Right lung (tissue), 5 donors: ENCODE results near the gene HRCT1. TPM values are rescaled to one million over a fixed set of nuclear protein-coding genes. Genes with fewer than 3 reads are reported as not detected.

Experiments used
- DNase-seq, 2 donors: peaks; one replicate each; pipeline ENCODE4 v3.0.0-alpha.2; 2013
- polyA plus RNA-seq, 5 donors: library from polyadenylated mRNA; unstranded; fragments of 120-200 nt; gene quantifications; one replicate each; pipeline versions ENCODE4 v1.2.1 to v1.2.3, GENCODE V29; 2013; ENCODE audit warnings: inconsistent platforms in 1 of 5, low replicate concordance in 1 of 5; ENCODE audit not compliant: insufficient read length in 5 of 5, insufficient read depth in 1 of 5

HRCT1 gene
- polyA plus RNA-seq, 5 donors = 0.58 to 0.87 (median 0.71) TPM

DNA sequence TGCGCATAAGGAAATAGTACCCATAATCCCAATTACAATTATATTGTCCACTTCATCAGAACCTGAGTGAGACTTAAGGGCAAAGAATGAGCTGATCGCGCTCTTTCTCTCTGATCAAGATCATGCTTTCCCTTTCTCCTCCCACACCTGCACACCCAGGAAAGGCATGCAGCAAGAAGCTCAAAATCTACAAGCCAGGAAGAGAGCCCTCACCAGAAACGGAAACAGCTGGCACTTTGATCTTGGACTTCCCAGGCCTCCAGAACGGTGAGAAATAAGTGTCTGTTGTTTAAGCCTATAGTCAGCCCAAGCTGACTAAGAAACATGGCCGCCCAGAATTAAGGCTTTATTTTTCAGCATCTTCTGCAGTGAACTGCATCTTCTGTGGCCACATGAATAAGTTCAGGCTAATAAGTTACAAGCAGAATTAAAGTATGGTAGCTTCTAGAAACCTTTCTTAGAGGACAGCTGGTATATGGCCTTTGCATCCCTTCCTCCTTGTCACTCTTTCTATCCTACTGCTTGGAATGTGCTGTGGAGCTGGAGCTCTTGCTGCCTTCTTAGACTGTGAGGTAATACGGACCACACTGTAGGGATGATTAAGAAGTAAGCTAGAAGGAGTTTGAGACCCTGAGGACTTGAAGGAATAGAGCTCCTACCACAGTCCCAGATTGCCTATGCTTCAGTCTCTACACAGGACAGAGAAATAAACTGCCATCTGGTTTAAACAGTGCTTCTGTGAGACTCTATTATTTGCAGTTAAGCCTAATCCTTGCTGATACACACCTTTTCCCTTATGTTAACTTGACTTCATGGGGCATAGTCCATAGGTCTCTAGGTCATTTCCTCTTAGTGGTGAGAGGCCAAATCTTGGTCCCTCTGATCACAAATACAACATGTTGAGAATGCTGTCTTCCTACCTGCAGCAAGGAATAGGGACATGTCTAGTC lies 34.7 kb downstream of the HRCT1 start:
- DNase-seq = no peak

DNA sequence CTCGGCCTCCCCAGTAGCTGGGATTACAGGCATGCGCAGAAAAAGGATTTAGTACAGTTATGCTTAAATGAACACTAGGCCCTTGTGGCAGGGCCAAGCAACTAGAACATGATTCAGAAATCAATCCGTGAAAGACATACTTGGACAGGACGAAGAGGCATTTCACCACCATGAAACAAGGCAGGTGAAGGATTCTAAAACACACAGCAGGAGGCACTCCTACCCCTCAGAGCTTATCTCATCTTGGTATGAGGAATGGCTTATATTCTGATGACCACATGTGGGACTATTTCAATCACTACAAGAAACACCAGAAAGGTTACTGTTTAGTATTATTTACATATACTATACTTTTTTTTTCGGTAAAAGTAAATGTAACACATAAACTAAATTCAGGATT lies 36.3 kb downstream of the HRCT1 start:
- DNase-seq = no peak

DNA sequence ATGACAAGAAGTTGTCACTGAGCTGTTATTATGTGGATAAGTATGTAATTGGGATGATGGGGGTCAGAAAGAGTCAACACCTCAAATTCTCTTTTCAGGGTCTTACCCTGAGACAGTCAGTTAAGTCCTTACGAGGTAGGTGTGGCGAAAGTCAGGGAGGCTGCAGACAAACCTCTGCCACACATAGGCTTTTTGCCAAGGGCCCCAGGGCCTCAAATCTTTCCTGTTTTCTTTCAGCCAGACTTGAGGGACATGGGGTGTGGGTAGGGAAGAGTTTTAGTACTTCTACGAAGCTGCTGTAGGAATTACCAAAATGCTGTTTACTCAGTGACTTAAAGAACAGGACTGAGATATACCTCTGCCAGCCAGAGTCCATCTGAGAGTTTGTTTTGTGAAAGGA lies 38.2 kb downstream of the HRCT1 start:
- DNase-seq = no peak

DNA sequence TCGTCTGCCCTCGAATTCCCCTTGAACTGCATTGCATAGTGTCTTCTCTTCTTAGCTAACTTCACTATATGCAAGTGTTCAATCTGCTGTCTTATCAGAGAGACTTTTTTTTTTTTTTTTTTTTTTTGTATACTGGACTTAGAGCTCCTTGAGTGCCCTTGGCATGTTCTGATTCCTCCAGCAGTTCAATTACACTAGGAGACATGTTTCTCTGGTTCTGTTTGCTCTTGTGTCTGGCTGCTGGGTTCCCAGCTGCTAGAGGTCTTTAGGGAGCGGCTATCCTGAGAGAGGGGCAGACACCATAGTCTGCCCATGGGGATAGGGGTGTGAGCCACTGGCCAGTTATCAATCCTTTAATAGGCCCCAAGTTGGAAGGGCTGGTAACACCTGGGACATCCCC lies 38.8 kb downstream of the HRCT1 start:
- no peak for DNase-seq

DNA sequence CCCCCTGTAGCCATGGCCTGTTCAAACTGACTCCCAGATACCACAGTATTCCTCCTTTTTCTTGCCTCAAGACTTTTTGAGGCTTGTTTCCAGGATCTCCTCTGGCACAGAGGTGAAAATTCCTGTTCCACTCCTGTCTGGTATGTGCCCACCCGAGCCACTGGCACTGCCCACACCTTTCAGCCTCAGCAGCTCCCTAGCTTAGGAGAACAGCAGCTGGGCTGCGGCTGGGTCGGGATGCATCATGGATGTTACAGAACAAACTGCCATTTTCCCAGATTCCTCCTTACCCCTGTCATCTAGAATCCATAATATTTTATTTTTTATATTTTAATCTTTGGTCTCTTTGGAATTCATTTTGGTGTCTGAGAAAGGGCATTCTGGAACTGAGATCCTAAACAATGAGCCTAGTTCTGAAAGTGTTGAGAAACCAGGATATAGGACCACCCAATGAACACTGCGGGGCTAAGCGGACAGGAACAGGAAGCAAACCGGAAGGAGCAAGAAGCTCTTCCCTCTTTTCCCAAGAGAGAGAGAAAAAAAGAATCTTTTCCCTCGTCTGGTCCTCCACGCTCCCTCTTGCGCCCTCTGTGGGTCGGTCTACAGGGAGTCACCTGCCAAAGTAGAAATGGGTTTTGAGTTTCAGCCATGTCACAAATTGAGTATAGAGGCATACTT lies 39.5 kb downstream of the HRCT1 start:
- peak; percentile 50 to 58 for DNase-seq

DNA sequence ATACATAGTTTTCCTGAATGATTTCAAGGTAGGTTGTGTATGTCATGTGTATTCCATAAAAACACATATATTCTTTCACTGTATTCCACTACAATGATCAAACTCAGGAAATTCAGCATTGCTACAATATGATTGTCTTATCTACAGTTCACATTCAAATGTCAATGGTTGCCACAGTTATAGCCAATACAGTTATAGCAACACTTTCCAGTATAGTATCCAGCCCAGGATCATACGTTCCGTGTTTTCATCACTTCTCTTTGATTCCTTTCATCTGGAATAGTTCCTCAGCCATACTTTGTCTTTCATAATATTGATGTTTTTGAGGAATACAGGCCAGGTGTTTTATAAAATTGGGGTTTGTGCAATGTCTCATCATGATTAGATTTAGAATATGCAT lies 42.4 kb downstream of the HRCT1 start:
- no peak for DNase-seq

DNA sequence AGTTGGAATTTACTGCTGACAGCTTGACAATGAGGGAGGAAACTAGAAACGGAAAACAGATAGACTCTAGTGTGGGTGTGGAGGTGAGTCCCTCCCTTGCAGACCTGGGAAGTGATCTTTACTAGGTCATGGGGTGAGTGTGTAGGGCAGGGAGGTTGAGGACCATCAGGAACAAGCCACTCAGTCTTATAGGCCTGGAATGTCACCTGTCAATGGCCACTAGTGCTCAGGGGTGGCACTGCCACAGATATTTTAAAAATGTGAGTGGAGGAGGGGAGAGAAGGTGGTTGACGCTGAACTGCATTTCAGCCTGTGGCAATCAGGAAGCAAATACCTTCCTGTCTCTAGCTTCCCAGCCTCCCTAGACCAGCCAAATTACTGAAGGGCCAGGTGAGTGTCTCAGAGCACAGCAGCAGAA lies 42.9 kb downstream of the HRCT1 start:
- DNase-seq = no peak

DNA sequence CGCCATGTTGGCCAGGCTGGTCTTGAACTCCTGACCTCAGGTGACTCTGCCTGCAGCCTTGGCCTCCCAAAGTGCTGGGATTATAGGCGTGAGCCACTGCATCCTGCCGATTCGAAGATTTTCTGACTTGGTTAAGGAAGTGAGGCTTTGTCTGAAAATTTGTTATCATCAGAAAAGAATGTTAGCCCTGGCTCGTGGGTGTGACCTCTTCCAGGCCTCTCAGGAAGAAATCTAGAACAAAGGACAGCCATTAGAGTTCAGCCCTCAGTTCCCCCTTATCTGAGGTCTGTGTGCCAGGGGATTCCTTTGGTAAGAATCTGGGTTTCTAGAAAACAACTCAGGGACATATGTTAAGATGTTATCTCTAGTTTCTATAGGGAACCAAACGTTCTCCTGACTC lies 45.7 kb downstream of the HRCT1 start:
- DNase-seq = no peak

DNA sequence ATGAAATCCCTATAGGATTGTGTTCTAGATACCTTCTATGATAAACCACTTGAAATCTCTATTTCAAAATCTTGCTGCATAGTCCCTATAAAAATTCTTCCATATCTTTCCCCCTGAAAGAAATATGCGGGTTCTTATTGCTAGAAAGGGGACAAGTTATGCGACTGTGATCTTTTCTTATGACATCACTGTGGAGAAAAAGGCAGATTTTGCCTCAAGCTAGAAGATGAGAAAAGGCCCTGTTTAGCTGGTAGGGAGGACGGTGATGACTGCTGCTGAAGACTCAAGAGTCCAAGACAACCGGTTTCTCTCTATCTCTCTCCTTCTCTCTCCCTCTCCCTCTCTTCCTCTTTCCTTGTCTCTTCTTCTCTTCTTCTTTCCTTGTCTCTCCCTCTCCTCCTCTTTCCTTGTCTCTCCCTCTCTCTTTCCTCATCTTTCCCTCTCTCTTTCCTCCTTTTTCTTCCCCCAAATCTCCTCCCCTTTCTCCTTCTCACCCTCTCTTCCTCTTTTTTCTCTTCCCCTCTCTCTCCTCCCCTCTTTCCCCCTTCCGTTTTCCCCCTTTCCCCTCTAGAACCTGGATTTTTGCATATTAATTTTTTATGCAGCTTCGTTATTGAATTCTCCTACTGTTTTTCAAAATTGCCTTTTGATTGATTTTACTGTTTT lies 46.7 kb downstream of the HRCT1 start:
- DNase-seq = no peak

DNA sequence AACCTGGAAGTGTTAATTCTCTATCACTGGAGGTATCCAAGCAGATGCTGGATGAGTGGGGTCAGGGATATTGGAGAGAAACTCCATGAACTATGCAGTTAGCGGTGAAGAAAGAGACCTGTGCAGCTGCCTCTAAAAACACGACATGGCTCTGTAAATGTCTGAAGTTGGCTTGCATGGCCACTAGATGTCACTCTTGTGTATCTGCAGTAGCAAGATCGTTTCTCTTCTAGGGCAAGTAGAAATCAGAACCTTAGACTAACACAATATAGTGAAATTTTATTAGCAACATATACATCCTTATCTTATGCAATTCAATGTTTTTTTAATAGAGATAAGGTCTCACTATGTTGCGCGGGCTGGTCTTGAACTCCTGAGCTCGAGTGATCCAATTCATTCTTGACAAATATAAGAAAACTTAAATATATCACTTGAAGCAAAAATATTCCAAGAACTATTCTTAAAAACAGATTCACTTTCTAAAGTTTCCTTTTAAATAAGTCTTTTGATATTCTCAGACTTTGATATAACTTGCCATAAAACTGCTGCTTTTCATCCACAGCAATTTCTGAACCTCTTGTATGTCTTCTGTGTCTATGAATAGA lies 49.0 kb downstream of the HRCT1 start:
- DNase-seq = peak; percentile 50 to 61

DNA sequence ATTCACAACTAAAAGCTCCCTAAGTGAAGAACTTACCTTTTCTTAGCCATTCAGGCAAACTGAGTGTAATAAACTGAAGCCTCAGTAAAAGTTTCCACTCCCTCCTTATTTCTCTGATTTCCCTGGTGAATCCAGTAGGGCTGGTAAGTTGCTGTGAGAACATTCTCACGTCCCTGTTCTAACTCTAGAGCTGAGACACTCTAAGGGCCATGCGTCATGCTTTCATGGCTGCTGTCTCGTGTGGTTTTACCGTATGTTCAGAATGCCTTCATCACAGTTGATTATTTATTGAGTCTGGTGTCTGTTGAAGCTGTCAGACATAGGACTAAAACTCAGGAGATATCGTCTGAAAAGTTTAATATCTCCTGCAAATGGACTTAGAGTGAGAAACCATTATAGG lies 50.6 kb downstream of the HRCT1 start:
- DNase-seq = no peak

Other genes starting within 250 kb of the HRCT1 start
- 1 to 10 TPM in 1 of 5 donors, not detected in 4; 4.1 TPM for gene RMRP, start 248.2 kb upstream of the HRCT1 start, polyA plus RNA-seq
- 10 to 100 TPM in 2 of 5 donors, 1 to 10 TPM in 3; 9.3 to 22.5 (median 9.8) TPM for gene CCDC107, start 247.9 kb upstream of the HRCT1 start, polyA plus RNA-seq
- gene ARHGEF39, start 241.0 kb upstream of the HRCT1 start, polyA plus RNA-seq = 10 to 100 TPM in 3 of 5 donors, 1 to 10 TPM in 2; 6.6 to 19.7 (median 10.9) TPM
- gene CA9, start 232.3 kb upstream of the HRCT1 start, polyA plus RNA-seq = 1 to 10 TPM in 3 of 5 donors, under 1 TPM in 2; 0.51 to 1.3 (median 1.1) TPM
- 100 to 1,000 TPM; 149 to 645 (median 181) TPM for gene TPM2, start 216.3 kb upstream of the HRCT1 start, polyA plus RNA-seq
- 100 to 1,000 TPM; 116 to 198 (median 132) TPM for gene TLN1, start 174.0 kb upstream of the HRCT1 start, polyA plus RNA-seq
- gene CREB3, start 173.5 kb upstream of the HRCT1 start, polyA plus RNA-seq = 10 to 100 TPM; 35.4 to 41.6 (median 37.4) TPM
- 100 to 1,000 TPM in 1 of 5 donors, 10 to 100 TPM in 4; 85.0 to 106 (median 95.5) TPM for gene GBA2, start 157.0 kb upstream of the HRCT1 start, polyA plus RNA-seq
- 10 to 100 TPM; 23.9 to 29.3 (median 25.3) TPM for gene RGP1, start 156.9 kb upstream of the HRCT1 start, polyA plus RNA-seq
- gene MSMP, start 151.9 kb upstream of the HRCT1 start, polyA plus RNA-seq = 1 to 10 TPM in 1 of 5 donors, under 1 TPM in 2, not detected in 2; 0.53 to 1.4 (median 0.55) TPM
- 10 to 100 TPM; 40.4 to 54.2 (median 47.0) TPM for gene NPR2, start 114.6 kb upstream of the HRCT1 start, polyA plus RNA-seq
- gene SPAG8, start 93.9 kb upstream of the HRCT1 start, polyA plus RNA-seq = 10 to 100 TPM in 4 of 5 donors, 1 to 10 TPM in 1; 8.7 to 12.5 (median 10.7) TPM
- gene HINT2, start 91.2 kb upstream of the HRCT1 start, polyA plus RNA-seq = 10 to 100 TPM; 29.1 to 42.3 (median 33.5) TPM
- 1 to 10 TPM in 1 of 5 donors, under 1 TPM in 4; 0.48 to 1.0 (median 0.54) TPM for gene FAM221B, start 77.5 kb upstream of the HRCT1 start, polyA plus RNA-seq
- gene TMEM8B, start 77.0 kb upstream of the HRCT1 start, polyA plus RNA-seq = 10 to 100 TPM; 21.3 to 31.5 (median 27.1) TPM
- gene OR13J1, start 35.8 kb upstream of the HRCT1 start, polyA plus RNA-seq = under 1 TPM in 2 of 5 donors, not detected in 3; 0.13 to 0.27 TPM
- gene SPAAR, start 3.3 kb downstream of the HRCT1 start, polyA plus RNA-seq = 1 to 10 TPM; 2.6 to 4.2 (median 3.5) TPM
- gene OR2S2, start 52.0 kb downstream of the HRCT1 start, polyA plus RNA-seq = not detected
- 10 to 100 TPM; 17.4 to 26.6 (median 22.4) TPM for gene RECK, start 130.7 kb downstream of the HRCT1 start, polyA plus RNA-seq
- 10 to 100 TPM; 32.3 to 42.8 (median 39.4) TPM for gene GLIPR2, start 230.5 kb downstream of the HRCT1 start, polyA plus RNA-seq